K562 (cell line): ENCODE measurements around the gene FIBP. TPM values are rescaled to one million over a fixed set of nuclear protein-coding genes. Genes with fewer than 3 reads are reported as not detected.

Experiments used
- CCNT2 ChIP-seq: IDR thresholded peaks from 2 replicates; pipeline ENCODE4 v1.6.1; 2011; ENCODE audit warnings: borderline replicate concordance, low read depth, mild to moderate bottlenecking, moderate library complexity, mixed read lengths, low read length; ENCODE audit not compliant: insufficient read length; ENCODE audit errors: extremely low read depth
- E2F1 ChIP-seq: sonication (generic); formaldehyde crosslinking; IDR thresholded peaks from 2 replicates; pipeline ENCODE4 v1.8.1; 2023; ENCODE audit warnings: mild to moderate bottlenecking, missing genetic modification reagents, moderate library complexity
- HMG20A ChIP-seq: fragments of 450-650 bp; formaldehyde crosslinking; conservative IDR thresholded peaks from 2 replicates; pipeline ENCODE4 v1.4.0; 2020; ENCODE audit warnings: mild to moderate bottlenecking, mixed read lengths
- KAT7 ChIP-seq: sonication (generic); formaldehyde crosslinking; IDR thresholded peaks from 2 replicates; pipeline ENCODE4 v1.8.0; 2022; ENCODE audit warnings: missing genetic modification reagents, mild to moderate bottlenecking, borderline replicate concordance
- MCM2 ChIP-seq: fragments of 450-650 bp; IDR thresholded peaks from 2 replicates; pipeline ENCODE4 v1.6.1; 2017; ENCODE audit warnings: low read depth, mild to moderate bottlenecking
- POLR3A ChIP-seq: IDR thresholded peaks from 2 replicates; pipeline ENCODE4 v1.6.1; 2011; ENCODE audit warnings: borderline replicate concordance, mild to moderate bottlenecking, moderate library complexity; ENCODE audit not compliant: insufficient read length, insufficient read depth; ENCODE audit errors: extremely low read depth
- RBM34 ChIP-seq: fragments of 200-400 bp; formaldehyde crosslinking; IDR thresholded peaks from 2 replicates; pipeline ENCODE4 v1.6.1; 2018; ENCODE audit warnings: low read length, borderline replicate concordance; ENCODE audit not compliant: insufficient read depth
- TCF7 ChIP-seq: sonication (generic); IDR thresholded peaks from 2 replicates; pipeline ENCODE4 v1.6.1; 2016; ENCODE audit warnings: antibody characterized with exemption, borderline replicate concordance
- TFAM ChIP-seq: fragments of 250-450 bp; sonication (Bioruptor Pico); conservative IDR thresholded peaks from 2 replicates; pipeline ENCODE4 v1.5.0; 2021; ENCODE audit warnings: mild to moderate bottlenecking, moderate library complexity
- ZBTB7A ChIP-seq: IDR thresholded peaks from 2 replicates; pipeline ENCODE4 v1.6.1; 2011; ENCODE audit warnings: low read depth, mild to moderate bottlenecking, low read length, moderate library complexity, borderline replicate concordance; ENCODE audit not compliant: control insufficient read depth
- ZKSCAN1 ChIP-seq: fragments of 150-350 bp; IDR thresholded peaks from 2 replicates; pipeline ENCODE4 v1.6.1; 2016; ENCODE audit warnings: low read depth, low read length
- ZNF121 ChIP-seq: sonication (generic); formaldehyde crosslinking; conservative IDR thresholded peaks from 2 replicates; pipeline ENCODE4 v1.8.0; 2022; ENCODE audit warnings: missing genetic modification reagents
- ZNF766 ChIP-seq: fragments of 200-800 bp; sonication (Bioruptor generic); conservative IDR thresholded peaks from 2 replicates; pipeline ENCODE4 v1.6.1; 2016; ENCODE audit warnings: missing genetic modification characterization, missing compliant biosample characterization
- polyA plus RNA-seq, 8 experiments: library from polyadenylated mRNA; depleted of rRNA in 4 of 8; stranded (reverse) in 5 of 8; unstranded in 3 of 8; fragments of >200 nt; fragmentation: Nextera tagmentation in 2 of 8; fragmentation: Illumina TruSeq in 1 of 8; extraction: Ambion mirVana in 2 of 8; extraction: Trizol in 1 of 8; gene quantifications; 2 replicates each; pipeline versions ENCODE4 v1.2.1 to v1.2.3, GENCODE V29; 2011 to 2014; ENCODE audit warnings: inconsistent platforms in 1 of 8, missing spikeins in 1 of 8
- total RNA-seq, 7 experiments: library from RNA; depleted of rRNA in 6 of 7; stranded (reverse); fragments of >200 nt in 6 of 7; fragmentation: Illumina TruSeq in 2 of 7; extraction: Trizol in 2 of 7; gene quantifications; 2 replicates each; pipeline versions ENCODE4 v1.2.1 to v1.2.3, GENCODE V29; 2011 to 2021; ENCODE audit warnings: low replicate concordance in 1 of 7
- TF ChIP-seq, protein P1 (sequence below): fragments of 450-650 bp; IDR thresholded peaks from 2 replicates; pipeline ENCODE4 v1.6.1; 2016; ENCODE audit warnings: mild to moderate bottlenecking, moderate library complexity

The FIBP gene
- total and polyA plus RNA-seq, 9 of the 15 experiments (the other 6 are each of a cell fraction or from before 2014, with no cell fraction given): 41.2 to 79.2 (median 48.6) TPM

GRCh38 chr11:65911682-65912568 lies 23.7 kb upstream of the FIBP start (continued):
- peak; percentile 56; the same call in 1 of the 2 replicates for TF ChIP-seq ZKSCAN1
- 0 out of 2 replicates have a peak, but pooled peaks have one; percentile 37 for TF ChIP-seq KAT7 (CRISPR knock-in tag)
- no peak for TF ChIP-seq TFAM
- TF ChIP-seq RBM34: no peak
- TF ChIP-seq TCF7: 0 out of 2 replicates have a peak, but pooled peaks have one; percentile 28
- no peak for TF ChIP-seq HMG20A (CRISPR knock-in tag)
- TF ChIP-seq MCM2: no peak
- TF ChIP-seq E2F1: no peak; the same call in 1 of the 2 replicates
- TF ChIP-seq ZNF766: no peak
- TF ChIP-seq POLR3A: no peak
- TF ChIP-seq ZBTB7A: peak; percentile 72; the same call in 1 of the 2 replicates
- TF ChIP-seq CCNT2: no peak
- TF ChIP-seq, protein P1, sequence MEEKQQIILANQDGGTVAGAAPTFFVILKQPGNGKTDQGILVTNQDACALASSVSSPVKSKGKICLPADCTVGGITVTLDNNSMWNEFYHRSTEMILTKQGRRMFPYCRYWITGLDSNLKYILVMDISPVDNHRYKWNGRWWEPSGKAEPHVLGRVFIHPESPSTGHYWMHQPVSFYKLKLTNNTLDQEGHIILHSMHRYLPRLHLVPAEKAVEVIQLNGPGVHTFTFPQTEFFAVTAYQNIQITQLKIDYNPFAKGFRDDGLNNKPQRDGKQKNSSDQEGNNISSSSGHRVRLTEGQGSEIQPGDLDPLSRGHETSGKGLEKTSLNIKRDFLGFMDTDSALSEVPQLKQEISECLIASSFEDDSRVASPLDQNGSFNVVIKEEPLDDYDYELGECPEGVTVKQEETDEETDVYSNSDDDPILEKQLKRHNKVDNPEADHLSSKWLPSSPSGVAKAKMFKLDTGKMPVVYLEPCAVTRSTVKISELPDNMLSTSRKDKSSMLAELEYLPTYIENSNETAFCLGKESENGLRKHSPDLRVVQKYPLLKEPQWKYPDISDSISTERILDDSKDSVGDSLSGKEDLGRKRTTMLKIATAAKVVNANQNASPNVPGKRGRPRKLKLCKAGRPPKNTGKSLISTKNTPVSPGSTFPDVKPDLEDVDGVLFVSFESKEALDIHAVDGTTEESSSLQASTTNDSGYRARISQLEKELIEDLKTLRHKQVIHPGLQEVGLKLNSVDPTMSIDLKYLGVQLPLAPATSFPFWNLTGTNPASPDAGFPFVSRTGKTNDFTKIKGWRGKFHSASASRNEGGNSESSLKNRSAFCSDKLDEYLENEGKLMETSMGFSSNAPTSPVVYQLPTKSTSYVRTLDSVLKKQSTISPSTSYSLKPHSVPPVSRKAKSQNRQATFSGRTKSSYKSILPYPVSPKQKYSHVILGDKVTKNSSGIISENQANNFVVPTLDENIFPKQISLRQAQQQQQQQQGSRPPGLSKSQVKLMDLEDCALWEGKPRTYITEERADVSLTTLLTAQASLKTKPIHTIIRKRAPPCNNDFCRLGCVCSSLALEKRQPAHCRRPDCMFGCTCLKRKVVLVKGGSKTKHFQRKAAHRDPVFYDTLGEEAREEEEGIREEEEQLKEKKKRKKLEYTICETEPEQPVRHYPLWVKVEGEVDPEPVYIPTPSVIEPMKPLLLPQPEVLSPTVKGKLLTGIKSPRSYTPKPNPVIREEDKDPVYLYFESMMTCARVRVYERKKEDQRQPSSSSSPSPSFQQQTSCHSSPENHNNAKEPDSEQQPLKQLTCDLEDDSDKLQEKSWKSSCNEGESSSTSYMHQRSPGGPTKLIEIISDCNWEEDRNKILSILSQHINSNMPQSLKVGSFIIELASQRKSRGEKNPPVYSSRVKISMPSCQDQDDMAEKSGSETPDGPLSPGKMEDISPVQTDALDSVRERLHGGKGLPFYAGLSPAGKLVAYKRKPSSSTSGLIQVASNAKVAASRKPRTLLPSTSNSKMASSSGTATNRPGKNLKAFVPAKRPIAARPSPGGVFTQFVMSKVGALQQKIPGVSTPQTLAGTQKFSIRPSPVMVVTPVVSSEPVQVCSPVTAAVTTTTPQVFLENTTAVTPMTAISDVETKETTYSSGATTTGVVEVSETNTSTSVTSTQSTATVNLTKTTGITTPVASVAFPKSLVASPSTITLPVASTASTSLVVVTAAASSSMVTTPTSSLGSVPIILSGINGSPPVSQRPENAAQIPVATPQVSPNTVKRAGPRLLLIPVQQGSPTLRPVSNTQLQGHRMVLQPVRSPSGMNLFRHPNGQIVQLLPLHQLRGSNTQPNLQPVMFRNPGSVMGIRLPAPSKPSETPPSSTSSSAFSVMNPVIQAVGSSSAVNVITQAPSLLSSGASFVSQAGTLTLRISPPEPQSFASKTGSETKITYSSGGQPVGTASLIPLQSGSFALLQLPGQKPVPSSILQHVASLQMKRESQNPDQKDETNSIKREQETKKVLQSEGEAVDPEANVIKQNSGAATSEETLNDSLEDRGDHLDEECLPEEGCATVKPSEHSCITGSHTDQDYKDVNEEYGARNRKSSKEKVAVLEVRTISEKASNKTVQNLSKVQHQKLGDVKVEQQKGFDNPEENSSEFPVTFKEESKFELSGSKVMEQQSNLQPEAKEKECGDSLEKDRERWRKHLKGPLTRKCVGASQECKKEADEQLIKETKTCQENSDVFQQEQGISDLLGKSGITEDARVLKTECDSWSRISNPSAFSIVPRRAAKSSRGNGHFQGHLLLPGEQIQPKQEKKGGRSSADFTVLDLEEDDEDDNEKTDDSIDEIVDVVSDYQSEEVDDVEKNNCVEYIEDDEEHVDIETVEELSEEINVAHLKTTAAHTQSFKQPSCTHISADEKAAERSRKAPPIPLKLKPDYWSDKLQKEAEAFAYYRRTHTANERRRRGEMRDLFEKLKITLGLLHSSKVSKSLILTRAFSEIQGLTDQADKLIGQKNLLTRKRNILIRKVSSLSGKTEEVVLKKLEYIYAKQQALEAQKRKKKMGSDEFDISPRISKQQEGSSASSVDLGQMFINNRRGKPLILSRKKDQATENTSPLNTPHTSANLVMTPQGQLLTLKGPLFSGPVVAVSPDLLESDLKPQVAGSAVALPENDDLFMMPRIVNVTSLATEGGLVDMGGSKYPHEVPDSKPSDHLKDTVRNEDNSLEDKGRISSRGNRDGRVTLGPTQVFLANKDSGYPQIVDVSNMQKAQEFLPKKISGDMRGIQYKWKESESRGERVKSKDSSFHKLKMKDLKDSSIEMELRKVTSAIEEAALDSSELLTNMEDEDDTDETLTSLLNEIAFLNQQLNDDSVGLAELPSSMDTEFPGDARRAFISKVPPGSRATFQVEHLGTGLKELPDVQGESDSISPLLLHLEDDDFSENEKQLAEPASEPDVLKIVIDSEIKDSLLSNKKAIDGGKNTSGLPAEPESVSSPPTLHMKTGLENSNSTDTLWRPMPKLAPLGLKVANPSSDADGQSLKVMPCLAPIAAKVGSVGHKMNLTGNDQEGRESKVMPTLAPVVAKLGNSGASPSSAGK: peak; percentile 66
- TF ChIP-seq ZNF121 (CRISPR knock-in tag): no peak
